ENCODE measurements around the gene SLC12A5. TPM values are rescaled to one million over a fixed set of nuclear protein-coding genes. Genes with fewer than 3 reads are reported as not detected.
A peak's percentile ranks its signal among the peaks of the same experiment; 100 is the strongest.

The SLC12A5 gene
- total and polyA plus RNA-seq, 8 donors, result 0.35 to 21.5 (median 1.6) TPM

DNA sequence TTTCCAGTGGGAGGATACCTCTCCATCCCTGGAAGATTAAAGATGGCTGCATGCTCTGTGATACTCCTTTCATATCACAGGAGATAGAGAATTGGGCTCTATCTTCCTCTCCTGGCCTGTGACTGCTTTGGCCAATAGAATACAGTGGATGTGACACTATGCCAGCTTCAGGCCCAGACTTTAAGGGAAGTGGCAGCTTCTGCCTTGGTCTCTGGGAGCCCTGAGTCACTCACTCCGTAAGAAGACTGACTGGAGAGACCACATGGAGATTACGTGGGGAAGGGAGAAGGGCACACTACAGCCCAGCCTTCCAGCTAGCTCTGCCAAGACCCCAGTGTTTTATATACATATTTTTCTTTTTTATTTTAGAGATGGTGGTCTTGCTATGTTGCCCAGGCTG lies 30.7 kb upstream of the SLC12A5 start:
- ATAC-seq (peak in 2 of 4 donors; percentile 76 to 83), DNase-seq (no peak), FAIRE-seq (no peak)
- 40 to 60% methylated on average over 2 of the region's 2 CpGs for WGBS, 2 donors
- Histone ChIP-seq H3K4me3 (no peak overlapping the region), H3K27ac (no peak overlapping the region), H3K27me3 (no peaks in the 10 kb centered on the region), H3K4me1 (no peaks in the 10 kb centered on the region), H3K9me3 (no peaks in the 10 kb centered on the region), H3K36me3 (no peaks in the 10 kb centered on the region)
- TF ChIP-seq, protein P1, sequence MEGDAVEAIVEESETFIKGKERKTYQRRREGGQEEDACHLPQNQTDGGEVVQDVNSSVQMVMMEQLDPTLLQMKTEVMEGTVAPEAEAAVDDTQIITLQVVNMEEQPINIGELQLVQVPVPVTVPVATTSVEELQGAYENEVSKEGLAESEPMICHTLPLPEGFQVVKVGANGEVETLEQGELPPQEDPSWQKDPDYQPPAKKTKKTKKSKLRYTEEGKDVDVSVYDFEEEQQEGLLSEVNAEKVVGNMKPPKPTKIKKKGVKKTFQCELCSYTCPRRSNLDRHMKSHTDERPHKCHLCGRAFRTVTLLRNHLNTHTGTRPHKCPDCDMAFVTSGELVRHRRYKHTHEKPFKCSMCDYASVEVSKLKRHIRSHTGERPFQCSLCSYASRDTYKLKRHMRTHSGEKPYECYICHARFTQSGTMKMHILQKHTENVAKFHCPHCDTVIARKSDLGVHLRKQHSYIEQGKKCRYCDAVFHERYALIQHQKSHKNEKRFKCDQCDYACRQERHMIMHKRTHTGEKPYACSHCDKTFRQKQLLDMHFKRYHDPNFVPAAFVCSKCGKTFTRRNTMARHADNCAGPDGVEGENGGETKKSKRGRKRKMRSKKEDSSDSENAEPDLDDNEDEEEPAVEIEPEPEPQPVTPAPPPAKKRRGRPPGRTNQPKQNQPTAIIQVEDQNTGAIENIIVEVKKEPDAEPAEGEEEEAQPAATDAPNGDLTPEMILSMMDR (IDR thresholded peaks at IDR 0.05), result no peak
- intact Hi-C loops (cut with DNase I), result no loop called here

DNA sequence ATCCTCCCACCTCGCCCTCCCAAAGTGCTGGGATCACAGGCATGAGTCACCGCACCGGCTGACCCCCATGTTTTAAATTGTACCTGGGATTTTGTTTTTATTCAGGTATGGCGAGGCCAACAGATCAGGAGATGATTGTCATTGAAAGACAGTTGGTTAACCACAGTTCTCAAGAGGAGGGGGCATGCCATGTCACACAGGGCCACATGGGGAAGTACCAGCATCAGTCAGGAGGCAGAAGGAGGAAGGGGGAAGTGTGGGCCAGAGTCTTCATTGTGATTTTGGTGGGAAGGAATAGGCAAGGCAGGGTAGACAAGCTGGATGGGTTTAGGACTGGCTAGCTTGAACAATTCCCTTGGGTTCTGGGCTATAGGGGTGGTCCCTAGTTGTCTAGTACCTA lies 30.3 kb upstream of the SLC12A5 start:
- Histone ChIP-seq H3K9me3 (no peaks in the 10 kb centered on the region), H3K27ac (no peak overlapping the region), H3K4me1 (no peaks in the 10 kb centered on the region), H3K36me3 (no peaks in the 10 kb centered on the region), H3K27me3 (no peaks in the 10 kb centered on the region), H3K4me3 (no peak overlapping the region)
- intact Hi-C loops (cut with DNase I), result no loop called here
- TF ChIP-seq, protein P1 (IDR thresholded peaks at IDR 0.05), result no peak
- no peak for DNase-seq
- FAIRE-seq, result no peak
- ATAC-seq, result peak in 2 of 4 donors; percentile 80 to 83
- 47 to 62% methylated on average over 4 of the region's 4 CpGs for WGBS, 2 donors

DNA sequence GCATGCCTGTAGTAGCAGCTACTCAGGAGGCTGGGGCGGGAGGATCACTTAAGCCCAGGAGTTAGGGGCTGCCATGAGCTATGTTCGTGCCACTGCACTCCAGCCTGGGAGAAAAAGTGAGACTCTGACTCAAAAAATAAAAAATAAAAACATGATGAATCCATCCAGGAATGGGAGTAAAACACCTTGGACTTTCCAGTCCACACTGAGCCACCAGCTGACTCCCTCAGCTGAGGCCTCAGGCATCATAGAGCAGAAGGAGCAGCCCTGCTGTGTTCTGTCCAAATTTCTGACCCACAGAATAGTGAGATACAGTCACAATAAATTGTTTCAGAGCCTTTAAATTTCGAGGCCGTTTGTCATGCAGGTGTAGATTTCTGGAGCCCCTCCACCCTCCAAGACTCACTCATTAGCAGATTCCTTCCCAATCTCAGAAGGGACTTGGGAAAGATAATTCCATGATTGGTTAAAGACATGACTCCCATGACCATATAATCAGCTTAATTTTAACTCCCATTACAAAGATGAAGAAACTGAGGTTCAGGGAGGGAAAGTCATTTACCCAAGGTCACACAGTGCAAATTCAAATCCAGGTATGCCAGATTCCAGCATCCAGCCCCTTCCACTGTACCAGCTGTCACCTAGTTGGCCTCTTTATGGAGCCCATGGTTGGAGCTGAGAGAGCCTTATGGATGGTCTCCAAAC lies 29.3 kb upstream of the SLC12A5 start:
- no peak for DNase-seq
- H3K27ac ChIP-seq, result no peak overlapping the region
- no peaks in the 10 kb centered on the region for H3K36me3 ChIP-seq
- intact Hi-C loops (cut with DNase I), result no loop called here
- no peak for FAIRE-seq
- TF ChIP-seq, protein P1 (IDR thresholded peaks at IDR 0.05), result no peak
- H3K9me3 ChIP-seq, result no peaks in the 10 kb centered on the region
- no peaks in the 10 kb centered on the region for H3K4me1 ChIP-seq
- no peak overlapping the region for H3K4me3 ChIP-seq
- H3K27me3 ChIP-seq, result no peaks in the 10 kb centered on the region
- WGBS, 2 donors, result 59 to 74% methylated on average over 4 of the region's 4 CpGs
- no peak for ATAC-seq

DNA sequence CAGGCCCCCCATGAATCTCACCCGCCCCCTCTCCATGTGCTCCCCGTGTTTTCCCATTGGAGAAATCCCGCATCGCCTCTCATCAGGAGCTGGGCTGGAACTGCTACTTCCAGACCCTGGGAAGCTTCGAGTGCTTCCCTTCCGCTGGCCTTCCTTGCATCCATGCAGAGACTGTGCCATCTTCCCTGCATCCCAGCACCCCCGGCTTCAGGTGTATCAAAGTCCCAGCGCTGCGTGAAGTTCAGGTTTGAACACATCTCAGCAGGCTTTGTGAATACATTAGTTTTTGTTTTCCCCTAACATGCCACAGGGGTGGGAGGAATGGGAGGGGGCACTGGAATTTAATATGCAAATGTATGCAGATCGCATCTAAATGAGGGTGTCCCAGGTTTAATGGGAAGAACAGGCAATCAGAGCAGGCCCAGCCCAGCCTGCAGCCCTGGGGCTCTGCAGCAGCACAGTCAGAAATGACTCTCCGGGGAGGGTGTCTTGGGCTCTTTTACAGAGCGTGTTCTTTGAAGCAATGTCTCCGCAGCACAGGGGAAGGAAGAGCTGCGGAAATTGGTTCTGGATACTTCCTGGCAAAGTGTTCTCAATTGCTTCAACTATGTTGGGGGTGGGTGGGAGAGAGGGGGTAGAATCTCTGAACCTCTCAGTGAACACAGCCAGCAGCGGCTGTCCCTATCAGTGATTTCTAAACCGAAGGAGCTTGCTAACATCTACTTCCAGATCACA lies 28.6 kb upstream of the SLC12A5 start:
- Histone ChIP-seq H3K27ac (no peak overlapping the region), H3K9me3 (no peaks in the 10 kb centered on the region), H3K4me1 (no peaks in the 10 kb centered on the region), H3K27me3 (no peaks in the 10 kb centered on the region), H3K36me3 (no peaks in the 10 kb centered on the region), H3K4me3 (no peak overlapping the region)
- TF ChIP-seq, protein P1 (IDR thresholded peaks at IDR 0.05), result no peak
- intact Hi-C loops (cut with DNase I), result no loop called here
- 46% methylated on average over 16 of the region's 16 CpGs for WGBS, 2 donors
- no peak for DNase-seq
- no peak for ATAC-seq
- FAIRE-seq, result no peak

DNA sequence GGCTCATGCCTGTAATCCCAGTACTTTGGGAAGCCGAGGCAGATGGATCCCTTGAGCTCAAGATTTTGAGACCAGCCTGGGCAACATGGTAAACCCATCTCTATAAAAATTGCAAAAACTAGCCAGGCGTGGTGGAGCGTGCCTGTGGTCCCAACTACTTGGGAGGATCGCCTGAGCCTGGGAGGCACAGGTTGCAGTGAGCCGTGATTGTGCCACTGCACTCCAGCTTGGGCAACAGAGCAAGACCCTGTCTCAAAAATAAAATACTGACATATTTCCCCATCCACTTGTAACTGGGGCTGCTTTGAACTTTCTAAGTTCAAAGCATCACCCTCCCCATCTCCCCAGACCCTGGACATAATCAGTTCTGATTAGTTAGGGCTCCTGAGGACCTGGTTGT lies 27.5 kb upstream of the SLC12A5 start:
- intact Hi-C loops (cut with DNase I), result no loop called here
- WGBS, 2 donors, result 72 to 88% methylated on average over 5 of the region's 5 CpGs

More for the DNA sequence above, 27.5 kb upstream of the SLC12A5 start:
- Histone ChIP-seq H3K27ac (no peak overlapping the region), H3K4me1 (no peaks in the 10 kb centered on the region), H3K4me3 (no peak overlapping the region), H3K9me3 (no peaks in the 10 kb centered on the region), H3K27me3 (no peaks in the 10 kb centered on the region), H3K36me3 (no peaks in the 10 kb centered on the region)
- no peak for FAIRE-seq
- no peak for DNase-seq
- no peak for ATAC-seq
- TF ChIP-seq, protein P1 (IDR thresholded peaks at IDR 0.05), result no peak

All from pancreas (tissue), 10 donors.